ENCODE measurements around the gene COX6B2. TPM values are rescaled to one million over a fixed set of nuclear protein-coding genes. Genes with fewer than 3 reads are reported as not detected.

COX6B2 gene
- total RNA-seq = under 0.01 TPM in 1 of 2 replicates, not detected in the other

DNA sequence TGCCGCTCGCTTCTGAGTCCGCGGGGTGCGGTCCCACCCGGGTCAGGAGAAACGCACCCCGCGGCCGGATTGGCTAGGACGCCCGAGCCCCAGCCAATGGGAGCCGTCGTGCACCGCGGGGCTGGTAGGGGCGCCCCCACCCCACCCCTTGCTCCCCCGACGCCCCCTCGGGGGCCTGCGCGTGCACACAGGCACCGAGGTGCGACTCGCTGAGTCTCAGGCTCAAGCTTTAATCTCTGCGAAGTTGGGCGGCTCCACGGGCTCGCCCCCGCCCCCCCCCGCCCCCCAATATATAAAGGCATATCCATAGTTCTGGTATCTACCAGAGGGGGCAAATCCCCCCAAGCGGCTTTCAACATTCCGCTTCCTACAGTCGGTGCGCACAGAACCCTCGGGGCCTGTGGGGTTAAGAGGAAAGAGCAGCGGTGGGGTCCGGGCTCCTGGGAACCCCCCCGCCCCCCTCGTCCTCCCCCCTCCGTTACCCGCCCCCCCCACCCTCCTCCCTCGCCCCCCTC, at the start of gene COX6B2:
Gene COX6B2, minus strand, starts transcription at position 22 of the 515 bp plus-strand sequence. CDS start 198 bp downstream, outside the sequence.

GRCh38 chr19:55385724-55386492, 31.4 kb upstream of the COX6B2 start, which contains the start of gene RPL28:
Gene RPL28, plus strand, starts transcription at chr19:55385932. Its CDS starts 426 bp downstream, at chr19:55386358.

GRCh38 chr19:55384131-55384919, 29.8 kb upstream of the COX6B2 start, which contains the start of gene TMEM238:
Gene TMEM238, minus strand, starts transcription at chr19:55384292. Its CDS starts 33 bp downstream, at chr19:55384259.

DNA sequence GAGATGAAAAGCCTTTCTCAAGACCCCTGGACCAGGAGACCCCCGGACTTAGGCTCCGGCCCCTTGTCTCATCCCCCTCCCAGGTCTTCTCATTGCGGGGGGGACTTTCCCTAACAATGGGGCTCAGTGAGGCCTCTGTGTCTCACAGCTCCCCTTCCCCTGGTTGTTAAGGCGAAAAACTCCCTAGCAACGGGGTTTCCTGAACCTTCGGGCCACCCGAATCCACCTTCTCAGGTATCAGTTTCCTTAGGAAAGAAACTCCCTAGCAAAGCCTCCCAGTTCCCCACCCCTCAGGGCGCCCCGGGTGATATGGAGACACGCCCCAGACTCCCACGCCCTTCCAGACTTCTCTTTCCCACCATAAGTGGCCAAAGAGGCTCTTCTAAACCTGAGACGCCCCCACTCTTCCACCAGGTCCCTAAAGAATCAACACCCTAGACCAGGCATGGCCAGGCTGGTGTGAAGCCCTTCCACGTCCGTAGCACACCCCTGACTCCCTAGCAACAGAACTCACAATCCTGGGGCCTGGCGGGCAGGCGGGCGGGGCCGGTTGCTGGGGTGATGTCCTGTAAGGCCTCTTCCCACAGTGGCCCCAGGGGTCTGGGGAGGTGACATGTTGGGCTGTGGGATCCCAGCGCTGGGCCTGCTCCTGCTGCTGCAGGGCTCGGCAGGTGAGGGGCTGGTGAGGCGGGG, 21.9 kb upstream of the COX6B2 start, which contains the start of gene TMEM190:
Gene TMEM190, plus strand, starts transcription at position 586 of the 693 bp plus-strand sequence. Its CDS starts 28 bp downstream, at position 614.

DNA sequence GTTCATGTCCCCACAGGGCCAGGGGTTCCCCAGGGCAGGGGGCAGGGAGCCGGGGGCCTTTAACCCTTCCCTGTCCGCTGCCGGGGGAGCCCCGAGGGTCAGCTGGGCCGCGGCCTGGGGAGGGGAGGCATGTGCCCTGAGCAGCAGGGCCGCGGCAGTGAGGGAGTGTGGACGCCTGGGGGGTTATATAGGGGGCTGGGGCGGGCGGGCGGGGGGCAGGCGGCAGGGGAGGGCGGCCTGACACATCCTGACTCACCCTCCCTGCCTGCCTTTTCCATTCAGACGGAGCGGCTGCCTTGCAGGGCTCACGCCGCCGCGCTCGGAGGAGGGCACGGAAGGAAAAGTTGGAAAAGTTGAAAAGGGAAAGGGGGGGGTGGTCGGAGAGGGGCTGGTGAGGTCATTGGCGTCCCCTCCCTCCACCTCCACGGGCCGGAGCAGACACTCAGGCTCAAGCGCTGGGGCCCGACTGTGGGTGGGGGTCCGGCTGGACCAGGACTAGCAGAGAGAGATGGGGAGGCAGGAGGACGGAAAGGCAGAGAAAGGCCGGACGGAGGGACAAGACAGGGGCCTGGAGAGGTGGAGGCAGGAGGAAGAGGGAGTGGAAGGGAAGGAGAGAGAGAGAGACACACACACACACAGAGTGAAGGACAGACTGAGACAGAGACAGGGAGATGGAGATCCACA, 15.9 kb upstream of the COX6B2 start, which contains the start of gene IL11:
Gene IL11, minus strand, starts transcription at position 159 of the 684 bp plus-strand sequence. Its CDS starts 153 bp downstream, at position 6.

DNA sequence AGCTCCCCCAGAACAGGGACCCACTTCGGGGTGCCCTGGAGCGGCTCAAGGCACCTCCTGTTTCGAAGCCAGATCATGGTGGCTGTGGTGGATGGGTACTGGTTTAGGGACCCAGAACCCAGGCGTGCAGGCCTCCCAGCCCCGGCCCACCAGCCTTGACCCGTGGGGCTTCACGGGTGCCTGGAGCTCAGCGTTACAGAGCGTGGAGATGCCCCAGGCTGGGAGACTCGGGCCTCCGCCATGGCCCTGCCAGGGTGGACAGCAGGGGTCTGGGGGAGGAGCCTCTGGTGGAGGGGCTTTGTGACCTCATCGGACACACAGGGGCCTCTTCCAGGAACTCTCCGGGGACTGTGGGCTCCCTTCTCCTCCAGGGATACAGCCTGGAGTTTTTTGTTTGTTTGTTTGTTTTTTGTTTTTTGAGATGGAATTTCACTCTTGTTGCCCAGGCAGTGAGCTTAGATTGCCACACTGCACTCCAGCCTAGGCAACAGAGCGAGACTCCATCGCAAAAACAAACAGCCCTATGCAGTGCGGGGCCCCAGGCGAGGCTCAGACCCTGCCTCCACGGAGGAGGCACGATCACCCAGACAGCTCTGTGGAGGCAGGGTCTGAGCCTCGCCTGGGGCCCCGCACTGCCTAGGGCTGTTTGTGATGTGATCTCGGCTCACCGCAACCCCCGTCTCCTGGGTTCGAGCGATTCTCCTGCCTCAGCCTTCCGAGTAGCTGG, 8.6 kb upstream of the COX6B2 start, which contains the start of gene GARIN5B:
Gene GARIN5B, minus strand, starts transcription at position 271 of the 727 bp plus-strand sequence. Its CDS starts 194 bp downstream, at position 77.

GRCh38 chr19:55339105-55339888, 15.2 kb downstream of the COX6B2 start, which contains the start of gene KMT5C:
Gene KMT5C, plus strand, starts transcription at chr19:55339876. Its CDS starts 2,061 bp downstream, at chr19:55341937.

GRCh38 chr19:55325172-55325571, 29.3 kb downstream of the COX6B2 start, which contains the start of gene TMEM150B:
Gene TMEM150B, minus strand, starts transcription at chr19:55325341. Its CDS starts 4,305 bp downstream, at chr19:55321036.

Other genes with a start within 250 kb of the COX6B2 start
- 23.8 and 26.1 TPM in 2 replicates for gene PPP1R12C, start 237.1 kb downstream of the COX6B2 start, total RNA-seq
- gene TNNT1, start 205.5 kb downstream of the COX6B2 start, total RNA-seq = 1.6 and 2.7 TPM in 2 replicates
- 0.18 TPM in 1 of 2 replicates, not detected in the other for gene TNNI3, start 197.0 kb downstream of the COX6B2 start, total RNA-seq
- 0.09 and 0.14 TPM in 2 replicates for gene DNAAF3, start 188.1 kb downstream of the COX6B2 start, total RNA-seq
- under 0.01 and 0.09 TPM in 2 replicates for gene SYT5, start 174.4 kb downstream of the COX6B2 start, total RNA-seq
- gene PTPRH, start 145.2 kb downstream of the COX6B2 start, total RNA-seq = 2.1 and 5.5 TPM in 2 replicates
- gene TMEM86B, start 126.0 kb downstream of the COX6B2 start, total RNA-seq = 1.1 and 1.2 TPM in 2 replicates
- 17.2 and 26.1 TPM in 2 replicates for gene PPP6R1, start 95.7 kb downstream of the COX6B2 start, total RNA-seq
- 18.1 and 19.1 TPM in 2 replicates for gene HSPBP1, start 74.6 kb downstream of the COX6B2 start, total RNA-seq
- gene BRSK1, start 70.7 kb downstream of the COX6B2 start, total RNA-seq = 4.4 and 6.6 TPM in 2 replicates
- gene TMEM150B, start 29.4 kb downstream of the COX6B2 start, total RNA-seq = not detected in 2 replicates
- 8.1 and 8.4 TPM in 2 replicates for gene KMT5C, start 14.8 kb downstream of the COX6B2 start, total RNA-seq
- not detected in 2 replicates for gene GARIN5B, start 8.5 kb upstream of the COX6B2 start, total RNA-seq
- gene IL11, start 15.7 kb upstream of the COX6B2 start, total RNA-seq = 5.4 and 8.0 TPM in 2 replicates
- gene TMEM190, start 22.1 kb upstream of the COX6B2 start, total RNA-seq = 0.28 TPM in 1 of 2 replicates, not detected in the other
- 0.14 and 0.18 TPM in 2 replicates for gene TMEM238, start 29.6 kb upstream of the COX6B2 start, total RNA-seq
- 239 and 254 TPM in 2 replicates for gene RPL28, start 31.2 kb upstream of the COX6B2 start, total RNA-seq
- 26.6 and 57.3 TPM in 2 replicates for gene UBE2S, start 53.1 kb upstream of the COX6B2 start, total RNA-seq
- not detected in 2 replicates for gene SHISA7, start 88.6 kb upstream of the COX6B2 start, total RNA-seq
- gene ISOC2, start 106.9 kb upstream of the COX6B2 start, total RNA-seq = 44.5 and 55.9 TPM in 2 replicates
- not detected in 2 replicates for gene C19orf85, start 110.0 kb upstream of the COX6B2 start, total RNA-seq
- 0.57 and 1.3 TPM in 2 replicates for gene ZNF628, start 121.9 kb upstream of the COX6B2 start, total RNA-seq
- gene NAT14, start 130.5 kb upstream of the COX6B2 start, total RNA-seq = 14.9 and 20.9 TPM in 2 replicates
- gene SSC5D, start 133.7 kb upstream of the COX6B2 start, total RNA-seq = 5.4 and 18.1 TPM in 2 replicates
- gene SBK2, start 182.4 kb upstream of the COX6B2 start, total RNA-seq = not detected in 2 replicates
- gene SBK3, start 190.8 kb upstream of the COX6B2 start, total RNA-seq = 0.09 TPM in 1 of 2 replicates, not detected in the other
- gene ZNF579, start 226.1 kb upstream of the COX6B2 start, total RNA-seq = 2.1 and 2.8 TPM in 2 replicates
- gene FIZ1, start 244.8 kb upstream of the COX6B2 start, total RNA-seq = 1.6 and 2.7 TPM in 2 replicates
- gene ZNF524, start 245.6 kb upstream of the COX6B2 start, total RNA-seq = 9.1 and 9.5 TPM in 2 replicates

All from smooth muscle cell of bladder (primary cell).